Measurements from ENCODE around the gene AHNAK. TPM values are rescaled to one million over a fixed set of nuclear protein-coding genes. Genes with fewer than 3 reads are reported as not detected.

Gene AHNAK
- total RNA-seq, 4 donors from 2014 or later: 374 to 1,261 (median 571) TPM

- TF ChIP-seq CTCF (IDR thresholded peaks at IDR 0.05 in 4 of 5, conservative IDR thresholded peaks at IDR 0.05 in 1 of 5) (peak; percentile 43 to 73 (median 71)), POLR2A (IDR thresholded peaks at IDR 0.05) (no peak)
- peak overlapping the region; percentile 32 to 67 (median 48) for H3K27ac ChIP-seq
- H3K4me3 ChIP-seq: peak overlapping the region; percentile 34 to 50 (median 44)
- DNase-seq (peak; percentile 55 to 61), ATAC-seq (peak; percentile 92 to 95)
- intact Hi-C loops (cut with DNase I; ENCODE audit: low total_unique reads): loop anchor here (1.0 to 5.0 kb wide), 5 partner anchors 148 to 468 kb away; partner anchors contain the start of gene MTA2
- in situ Hi-C loops (cut with MboI; ENCODE audit: low sequenced_read_pairs in 4 of 4): loop anchor here (10.0 to 25.0 kb wide), 3 partner anchors 160 to 467 kb away; partner anchors contain the start of genes LRRN4CL (in 2 of the 4) and UBXN1 (in 2 of the 4)
- peaks cover 20 to 28% of the 10 kb centered on the region in 2 donors for H3K4me1 ChIP-seq
- H3K27me3 ChIP-seq: no peaks in the 10 kb centered on the region
- H3K9me3 ChIP-seq: no peaks in the 10 kb centered on the region
- H3K36me3 ChIP-seq: no peaks in the 10 kb centered on the region
These were observed 151.6 kb downstream of the AHNAK start for GRCh38 chr11:62394825-62395538.

- Histone ChIP-seq H3K4me1 (peaks cover 12 to 19% of the 10 kb centered on the region in 2 donors), H3K27me3 (no peaks in the 10 kb centered on the region), H3K9me3 (no peaks in the 10 kb centered on the region), H3K36me3 (no peaks in the 10 kb centered on the region), H3K27ac (no peak overlapping the region), H3K4me3 (no peak overlapping the region)
- in situ Hi-C loops (cut with MboI; ENCODE audit: low sequenced_read_pairs in 4 of 4) (loop anchor here (10.0 to 25.0 kb wide), 3 partner anchors 161 to 469 kb away; partner anchors contain the start of genes LRRN4CL (in 2 of the 4) and UBXN1 (in 2 of the 4)), intact Hi-C loops (cut with DNase I; ENCODE audit: low total_unique reads) (loop anchor here (2.0 kb wide), 3 partner anchors 149 to 469 kb away; no protein-coding TSS in a partner anchor)
- DNase-seq (no peak), ATAC-seq (no peak)
- no peak for TF ChIP-seq CTCF (IDR thresholded peaks at IDR 0.05 in 4 of 5, conservative IDR thresholded peaks at IDR 0.05 in 1 of 5)
- no peak for TF ChIP-seq POLR2A (IDR thresholded peaks at IDR 0.05)
These were observed 152.9 kb downstream of the AHNAK start for GRCh38 chr11:62393735-62394134.

- in situ Hi-C loops (cut with MboI; ENCODE audit: low sequenced_read_pairs in 4 of 4) (loop anchor here (10.0 to 25.0 kb wide), 3 partner anchors 162 to 469 kb away; partner anchors contain the start of genes LRRN4CL (in 2 of the 4) and UBXN1 (in 2 of the 4)), intact Hi-C loops (cut with DNase I; ENCODE audit: low total_unique reads) (no loop called here)
- DNase-seq (no peak), ATAC-seq (no peak)
- H3K27ac ChIP-seq: no peak overlapping the region
- H3K27me3 ChIP-seq: no peaks in the 10 kb centered on the region
- no peak overlapping the region for H3K4me3 ChIP-seq
- peaks cover 6 to 13% of the 10 kb centered on the region in 2 donors for H3K4me1 ChIP-seq
- TF ChIP-seq CTCF (IDR thresholded peaks at IDR 0.05 in 4 of 5, conservative IDR thresholded peaks at IDR 0.05 in 1 of 5) (no peak), POLR2A (IDR thresholded peaks at IDR 0.05) (no peak)
- H3K9me3 ChIP-seq: no peaks in the 10 kb centered on the region
- no peaks in the 10 kb centered on the region for H3K36me3 ChIP-seq
These were observed 153.5 kb downstream of the AHNAK start for GRCh38 chr11:62393061-62393611.

GRCh38 chr11:62392506-62392905 is 154.1 kb downstream of the AHNAK start:
- no peaks in the 10 kb centered on the region for H3K9me3 ChIP-seq
- peaks cover 0 to 7% of the 10 kb centered on the region in 2 donors for H3K4me1 ChIP-seq
- TF ChIP-seq CTCF (IDR thresholded peaks at IDR 0.05 in 4 of 5, conservative IDR thresholded peaks at IDR 0.05 in 1 of 5): no peak
- no peak for TF ChIP-seq POLR2A (IDR thresholded peaks at IDR 0.05)
- H3K27me3 ChIP-seq: no peaks in the 10 kb centered on the region
- DNase-seq (no peak), ATAC-seq (no peak)
- H3K4me3 ChIP-seq: no peak overlapping the region
- intact Hi-C loops (cut with DNase I; ENCODE audit: low total_unique reads) (no loop called here), in situ Hi-C loops (cut with MboI; ENCODE audit: low sequenced_read_pairs in 4 of 4) (loop anchor here (10.0 to 25.0 kb wide), 3 partner anchors 162 to 470 kb away; partner anchors contain the start of genes LRRN4CL (in 2 of the 4) and UBXN1 (in 2 of the 4))
- H3K36me3 ChIP-seq: no peaks in the 10 kb centered on the region
- H3K27ac ChIP-seq: no peak overlapping the region
